H1 (cell line): ENCODE results near the gene PRRX1. TPM values are rescaled to one million over a fixed set of nuclear protein-coding genes. Genes with fewer than 3 reads are reported as not detected.

Experiments used
- ASH2L ChIP-seq: fragments of 200-600, 300-600 bp; sonication (generic); IDR thresholded peaks from one replicate; pipeline ENCODE4 v1.7.1; 2017; ENCODE audit warnings: low read length
- BACH1 ChIP-seq: IDR thresholded peaks from 2 replicates; pipeline ENCODE4 v1.6.1; 2012; ENCODE audit warnings: low read length, improper control_type of control experiment
- EP300 ChIP-seq, 2 experiments: IDR thresholded peaks; 1 replicate in 1 of 2; 2 replicates in 1 of 2; pipeline ENCODE4 v1.6.1; 2011 to 2012; ENCODE audit warnings: low read depth in 2 of 2, low read length in 2 of 2, mild to moderate bottlenecking in 2 of 2, borderline replicate concordance in 1 of 2, inconsistent platforms in 1 of 2, moderate library complexity in 1 of 2
- NRF1 ChIP-seq: IDR thresholded peaks from 2 replicates; pipeline ENCODE4 v1.6.1; 2011; ENCODE audit warnings: mild to moderate bottlenecking, low read depth, low read length, improper control_type of control experiment
- POLR2A ChIP-seq, 2 experiments: IDR thresholded peaks; 1 replicate in 1 of 2; 2 replicates in 1 of 2; pipeline ENCODE4 v1.6.1; 2011; ENCODE audit warnings: low read depth in 2 of 2, low read length in 2 of 2, mild to moderate bottlenecking in 2 of 2; ENCODE audit errors: control extremely low read depth in 1 of 2
- RAD21 ChIP-seq, 2 experiments: IDR thresholded peaks in 1 of 2; conservative IDR thresholded peaks in 1 of 2; 2 replicates each; pipeline ENCODE4 v1.6.1; 2011; ENCODE audit warnings: low read depth in 2 of 2, low read length in 2 of 2, improper control_type of control experiment in 1 of 2, inconsistent platforms in 1 of 2, mild to moderate bottlenecking in 1 of 2, moderate library complexity in 1 of 2
- RFX5 ChIP-seq: IDR thresholded peaks from 2 replicates; pipeline ENCODE4 v1.6.1; 2011; ENCODE audit warnings: low read depth, low read length, improper control_type of control experiment, borderline replicate concordance
- RNF2 ChIP-seq: fragments of 200-900, 300-1000 bp; sonication (generic); IDR thresholded peaks from 2 replicates; pipeline ENCODE4 v1.7.1; 2016; ENCODE audit warnings: borderline replicate concordance, low read depth, mild to moderate bottlenecking, antibody characterized with exemption, low read length; ENCODE audit not compliant: poor library complexity, severe bottlenecking; ENCODE audit errors: missing control alignments
- RXRA ChIP-seq: IDR thresholded peaks from 2 replicates; pipeline ENCODE4 v1.6.1; 2011; ENCODE audit warnings: low read depth, mild to moderate bottlenecking, low read length, moderate library complexity; ENCODE audit not compliant: insufficient read depth
- SRF ChIP-seq: IDR thresholded peaks from 2 replicates; pipeline ENCODE4 v1.6.1; 2011; ENCODE audit warnings: mild to moderate bottlenecking, low read depth, low read length, moderate library complexity
- TBP ChIP-seq: IDR thresholded peaks from 2 replicates; pipeline ENCODE4 v1.6.1; 2011; ENCODE audit warnings: low read depth, low read length, improper control_type of control experiment
- TCF12 ChIP-seq: IDR thresholded peaks from 2 replicates; pipeline ENCODE4 v1.6.1; 2011; ENCODE audit warnings: low read depth, mild to moderate bottlenecking, low read length
- polyA plus RNA-seq, 7 experiments: library from polyadenylated mRNA; depleted of rRNA in 3 of 7; stranded (reverse) in 5 of 7; unstranded in 2 of 7; fragments of >200 nt in 5 of 7; fragments of 200-250 nt in 2 of 7; gene quantifications; 1 replicate in 5 of 7; 2 replicates in 1 of 7; 4 replicates in 1 of 7; pipeline versions ENCODE4 v1.2.1 to v1.2.3, GENCODE V29; 2011 to 2013; ENCODE audit warnings: missing spikeins in 2 of 7, mixed read lengths in 2 of 7
- total RNA-seq: library from RNA; stranded (reverse); fragmentation: NEBNext Ultra II Directional; extraction: Animal tissue kit (Norgen Biotek cat#: 25700); gene quantifications from 2 replicates; pipeline ENCODE4 v1.2.1, GENCODE V29; 2021
- TF ChIP-seq, protein P1 (sequence below): IDR thresholded peaks from 2 replicates; pipeline ENCODE4 v1.6.1; 2012; ENCODE audit warnings: inconsistent platforms
- TF ChIP-seq, protein P2 (sequence below), 3 experiments: IDR thresholded peaks; 1 replicate in 2 of 3; 2 replicates in 1 of 3; pipeline versions ENCODE4 v1.5.1 to v1.6.1; 2011; ENCODE audit warnings: low read length in 3 of 3, mild to moderate bottlenecking in 3 of 3, inconsistent platforms in 2 of 3, low read depth in 1 of 3, moderate library complexity in 1 of 3; ENCODE audit not compliant: insufficient read depth in 1 of 3; ENCODE audit errors: control extremely low read depth in 1 of 3

PRRX1 gene
- total and polyA plus RNA-seq, 2 of the 8 experiments (the other 6 are each of a cell fraction or from before 2014, with no cell fraction given): not detected

DNA sequence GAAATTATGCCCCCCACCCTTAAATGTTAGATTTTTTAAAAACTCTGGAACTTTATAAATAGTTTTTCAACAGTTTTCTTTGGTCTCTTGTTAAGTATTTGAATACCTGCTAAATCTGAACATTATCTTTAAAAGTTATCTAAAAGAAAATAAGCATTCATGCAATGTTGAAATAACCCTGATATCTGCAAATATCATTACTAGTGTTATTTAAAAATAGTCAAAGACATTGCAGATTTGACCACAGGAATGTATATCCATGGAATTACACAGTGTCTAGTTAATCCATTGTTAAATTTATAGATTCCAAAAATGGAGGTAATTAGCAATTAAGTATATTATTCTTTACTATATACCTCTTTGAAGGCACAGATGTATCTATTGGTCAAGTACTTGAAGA is 42.0 kb downstream of the PRRX1 start (continued):
- TF ChIP-seq RAD21 (IDR thresholded peaks at IDR 0.05 in 1 of 2, conservative IDR thresholded peaks at IDR 0.05 in 1 of 2; ENCODE audit: low read depth in 2 of 2, low read length in 2 of 2): no peak
- TF ChIP-seq BACH1: no peak
- TF ChIP-seq TCF12: no peak
- TF ChIP-seq, protein P1, sequence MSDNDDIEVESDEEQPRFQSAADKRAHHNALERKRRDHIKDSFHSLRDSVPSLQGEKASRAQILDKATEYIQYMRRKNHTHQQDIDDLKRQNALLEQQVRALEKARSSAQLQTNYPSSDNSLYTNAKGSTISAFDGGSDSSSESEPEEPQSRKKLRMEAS: no peak
- no peak for TF ChIP-seq ASH2L
- TF ChIP-seq RFX5: no peak
- TF ChIP-seq NRF1: no peak
- no peak for TF ChIP-seq SRF
- TF ChIP-seq POLR2A (IDR thresholded peaks at IDR 0.05; ENCODE audit: control extremely low read depth in 1 of 2, low read depth in 2 of 2, low read length in 2 of 2): no peak
- no peak for TF ChIP-seq RNF2
- no peak for TF ChIP-seq RXRA
- no peak for TF ChIP-seq TBP
- TF ChIP-seq, protein P2, sequence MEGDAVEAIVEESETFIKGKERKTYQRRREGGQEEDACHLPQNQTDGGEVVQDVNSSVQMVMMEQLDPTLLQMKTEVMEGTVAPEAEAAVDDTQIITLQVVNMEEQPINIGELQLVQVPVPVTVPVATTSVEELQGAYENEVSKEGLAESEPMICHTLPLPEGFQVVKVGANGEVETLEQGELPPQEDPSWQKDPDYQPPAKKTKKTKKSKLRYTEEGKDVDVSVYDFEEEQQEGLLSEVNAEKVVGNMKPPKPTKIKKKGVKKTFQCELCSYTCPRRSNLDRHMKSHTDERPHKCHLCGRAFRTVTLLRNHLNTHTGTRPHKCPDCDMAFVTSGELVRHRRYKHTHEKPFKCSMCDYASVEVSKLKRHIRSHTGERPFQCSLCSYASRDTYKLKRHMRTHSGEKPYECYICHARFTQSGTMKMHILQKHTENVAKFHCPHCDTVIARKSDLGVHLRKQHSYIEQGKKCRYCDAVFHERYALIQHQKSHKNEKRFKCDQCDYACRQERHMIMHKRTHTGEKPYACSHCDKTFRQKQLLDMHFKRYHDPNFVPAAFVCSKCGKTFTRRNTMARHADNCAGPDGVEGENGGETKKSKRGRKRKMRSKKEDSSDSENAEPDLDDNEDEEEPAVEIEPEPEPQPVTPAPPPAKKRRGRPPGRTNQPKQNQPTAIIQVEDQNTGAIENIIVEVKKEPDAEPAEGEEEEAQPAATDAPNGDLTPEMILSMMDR (IDR thresholded peaks at IDR 0.05; ENCODE audit: control extremely low read depth in 1 of 3, insufficient read depth in 1 of 3, low read depth in 1 of 3, low read length in 3 of 3): no peak
- TF ChIP-seq EP300 (IDR thresholded peaks at IDR 0.05; ENCODE audit: borderline replicate concordance in 1 of 2, low read depth in 2 of 2, low read length in 2 of 2): no peak
- TF ChIP-seq, all 59 proteins: peak for 0
